Activated T-cell treated with anti-CD3 and anti-CD28 coated beads, Interleukin-2, amount 50 U/mL, for 72 hours (primary cell): ENCODE data around the gene CLEC2D. TPM values are rescaled to one million over a fixed set of nuclear protein-coding genes. Genes with fewer than 3 reads are reported as not detected.

Source experiments
- ATAC-seq, 2 donors: fragments of 150-1000 bp; cut with Tn5 transposase; replicated peaks in 1 of 2; 2 replicates each; pipeline ENCODE4 v1.10.0; 2021; ENCODE audit warnings: moderate library complexity in 2 of 2, mild to moderate bottlenecking in 1 of 2
- DNase-seq, 2 donors: peaks; one replicate each; pipeline ENCODE4 v3.0.0; 2021 to 2022; ENCODE audit warnings: mixed read lengths in 1 of 2
- H3K27ac Mint-ChIP-seq: one replicate; pipeline ENCODE4 v1.8.0; 2022; ENCODE audit warnings: mild to moderate bottlenecking, moderate library complexity, mixed read lengths
- H3K27me3 Mint-ChIP-seq: one replicate; pipeline ENCODE4 v1.8.0; 2022; ENCODE audit warnings: low read depth, mixed read lengths
- H3K36me3 Mint-ChIP-seq, 2 donors: one replicate each; pipeline ENCODE4 v1.8.0; 2022; ENCODE audit warnings: mixed read lengths in 2 of 2, mild to moderate bottlenecking in 1 of 2; ENCODE audit not compliant: insufficient read depth in 2 of 2
- H3K4me1 Mint-ChIP-seq: one replicate; pipeline ENCODE4 v1.8.0; 2022; ENCODE audit warnings: low read depth, mixed read lengths
- H3K4me3 Mint-ChIP-seq, 2 donors: one replicate each; pipeline ENCODE4 v1.8.0; 2022; ENCODE audit warnings: mild to moderate bottlenecking in 2 of 2, mixed read lengths in 2 of 2, moderate library complexity in 2 of 2
- H3K9me3 Mint-ChIP-seq, 2 donors: one replicate each; pipeline ENCODE4 v1.8.0; 2022; ENCODE audit warnings: mixed read lengths in 2 of 2
- total RNA-seq, 2 donors: library from RNA; stranded (reverse); gene quantifications; one replicate each; pipeline ENCODE4 v1.2.3, GENCODE V29; 2022

The CLEC2D gene
- total RNA-seq, 2 donors from 2014 or later: 269 to 293 TPM

GRCh38 chr12:9745199-9745598 lies 75.7 kb downstream of the CLEC2D start:
- H3K27ac Mint-ChIP-seq: no peak overlapping the region
- peaks cover 49% of the 10 kb centered on the region for H3K4me1 Mint-ChIP-seq
- peaks cover 0 to 3% of the 10 kb centered on the region in 2 donors for H3K9me3 Mint-ChIP-seq
- DNase-seq: no peak
- ATAC-seq: no peak
- H3K36me3 Mint-ChIP-seq: peaks cover 4 to 6% of the 10 kb centered on the region in 2 donors
- H3K4me3 Mint-ChIP-seq: peak overlapping the region in 1 of 2 donors; percentile 19
- H3K27me3 Mint-ChIP-seq: no peaks in the 10 kb centered on the region

Other genes starting within 250 kb of the CLEC2D start
- 1 to 10 TPM in 1 of 2 donors, under 1 TPM in 1; 0.89 to 3.0 TPM for gene KLRB1, start 61.8 kb upstream of the CLEC2D start, total RNA-seq
- 10 to 100 TPM; 11.5 to 13.8 TPM for gene CLECL1, start 63.4 kb downstream of the CLEC2D start, total RNA-seq
- 100 to 1,000 TPM; 126 to 158 TPM for gene CD69, start 91.2 kb downstream of the CLEC2D start, total RNA-seq
- under 1 TPM; 0.29 to 0.72 TPM for gene KLRF1, start 157.8 kb downstream of the CLEC2D start, total RNA-seq
- gene CLEC2B, start 199.6 kb downstream of the CLEC2D start, total RNA-seq: 10 to 100 TPM; 28.0 to 29.5 TPM
- gene KLRF2, start 211.8 kb downstream of the CLEC2D start, total RNA-seq: not detected